HG02884 (cell line): Measurements from ENCODE around the gene SPEN.

ENCODE experiments used
- ATAC-seq: cut with Tn5 transposase; IDR thresholded peaks from one replicate; pipeline ENCODE4 v1.9.1; 2021; ENCODE audit warnings: mild to moderate bottlenecking, moderate library complexity; ENCODE audit not compliant: unreplicated experiment

The SPEN gene

GRCh38 chr1:15957221-15958095 is 110.0 kb downstream of the SPEN start:
- no peak for ATAC-seq

GRCh38 chr1:15958111-15958510 is 110.6 kb downstream of the SPEN start:
- no peak for ATAC-seq

- no peak for ATAC-seq
These were observed 111.3 kb downstream of the SPEN start for GRCh38 chr1:15958793-15959192.

DNA sequence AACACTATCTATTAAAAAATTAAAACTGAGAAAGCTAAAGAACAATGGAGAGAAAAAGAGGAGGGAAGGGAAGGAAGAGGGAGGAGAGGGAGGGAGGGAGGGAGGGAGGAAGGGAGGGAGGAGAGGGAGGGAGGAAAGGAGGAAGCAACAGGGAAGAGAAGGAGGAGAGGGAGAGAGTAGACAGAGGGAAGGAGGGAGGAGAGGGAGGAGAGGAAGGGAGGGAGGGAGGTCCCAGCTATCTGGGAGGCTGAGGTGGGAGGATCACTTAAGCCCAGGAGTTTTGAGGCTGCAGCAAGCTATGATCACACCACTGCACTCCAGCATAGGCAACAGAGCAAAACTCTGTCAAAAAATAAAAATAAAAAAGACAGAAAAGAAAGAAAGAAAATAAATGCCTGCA is 111.9 kb downstream of the SPEN start:
- ATAC-seq, result no peak

DNA sequence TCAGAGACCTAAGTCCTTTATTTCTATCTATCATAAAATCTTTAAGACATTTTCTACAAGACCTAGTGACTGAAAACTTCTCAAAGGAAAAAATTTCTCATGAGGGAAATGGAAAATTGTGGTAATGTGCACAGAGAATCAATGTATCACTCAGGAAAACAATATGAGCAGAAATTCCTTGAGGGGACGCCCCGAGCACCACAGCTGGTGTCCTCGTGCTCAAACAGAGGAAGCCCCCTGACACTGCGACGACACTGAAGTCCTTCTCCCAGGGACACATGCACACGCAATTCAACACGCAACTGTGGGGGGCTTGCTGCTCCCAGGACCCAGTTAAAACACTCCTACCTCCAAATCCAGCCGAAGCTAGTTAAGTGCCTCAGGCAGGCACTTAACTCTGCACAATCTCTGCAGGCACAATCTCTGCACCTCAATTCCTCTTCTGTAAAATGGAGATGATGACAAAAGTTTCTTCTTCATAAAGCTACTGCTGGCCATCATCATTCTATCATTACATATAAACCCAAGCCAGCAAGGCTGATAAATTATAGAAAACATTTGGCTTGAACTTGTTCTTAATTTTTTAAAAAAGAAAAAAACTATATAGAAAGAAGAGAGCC is 112.4 kb downstream of the SPEN start:
- ATAC-seq, result no peak

GRCh38 chr1:15960808-15961207 is 113.3 kb downstream of the SPEN start:
- no peak for ATAC-seq

DNA sequence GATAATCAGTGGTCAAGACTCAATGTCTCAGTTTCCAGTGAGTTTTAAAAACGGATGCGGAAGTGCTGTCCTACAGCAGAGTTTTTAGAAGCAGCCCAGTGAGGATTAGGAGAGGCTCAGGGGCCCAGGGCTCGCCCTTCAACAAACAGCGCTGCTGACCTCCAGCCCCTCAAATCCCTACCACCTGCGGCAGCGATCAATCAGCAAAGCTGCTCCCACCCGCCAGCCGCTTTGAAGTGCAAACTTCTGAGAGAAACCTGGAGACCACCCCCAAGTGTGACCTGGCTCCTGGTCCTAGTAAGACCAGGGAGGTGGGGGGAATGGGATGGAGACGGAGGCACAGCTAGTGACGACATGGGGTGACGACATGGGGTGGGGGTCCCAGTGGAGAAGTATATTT is 114.0 kb downstream of the SPEN start:
- ATAC-seq, result no peak

GRCh38 chr1:15962176-15962575 is 114.7 kb downstream of the SPEN start:
- ATAC-seq, result no peak

DNA sequence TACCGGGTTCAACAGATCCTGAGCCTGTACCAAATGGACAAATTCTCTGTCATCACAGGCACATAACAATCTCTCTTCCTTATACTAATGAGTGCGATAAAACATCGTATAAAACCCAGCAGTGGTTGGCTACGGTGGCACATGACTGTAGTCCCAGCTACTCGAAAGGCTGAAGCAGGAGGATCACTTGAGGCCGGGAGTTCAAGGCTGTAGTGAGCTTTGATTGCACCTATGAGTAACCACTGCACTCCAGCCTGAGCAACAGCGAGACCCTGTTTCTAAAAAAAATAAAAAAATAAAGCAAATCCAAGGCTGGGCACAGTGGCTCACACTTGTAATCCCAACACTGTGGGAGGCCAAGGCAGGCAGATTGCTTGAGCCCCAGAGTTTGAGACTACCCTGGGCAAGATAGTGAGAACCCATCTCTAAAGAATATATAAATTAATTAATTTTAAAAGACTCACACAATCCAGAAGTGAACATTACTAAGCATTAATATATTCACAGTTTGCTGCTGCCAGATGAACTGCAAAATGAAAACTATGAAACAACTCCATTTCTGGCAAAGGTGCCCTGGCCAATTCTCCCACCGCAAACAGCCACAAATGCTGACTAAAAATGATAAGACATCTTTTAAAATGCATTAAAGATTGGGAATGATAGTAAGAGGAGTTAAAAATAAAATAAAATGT is 115.3 kb downstream of the SPEN start:
- ATAC-seq, result no peak

GRCh38 chr1:15963363-15963967 is 116.0 kb downstream of the SPEN start:
- ATAC-seq, result no peak

- no peak for ATAC-seq
These were observed 116.6 kb downstream of the SPEN start for GRCh38 chr1:15963968-15964648.

DNA sequence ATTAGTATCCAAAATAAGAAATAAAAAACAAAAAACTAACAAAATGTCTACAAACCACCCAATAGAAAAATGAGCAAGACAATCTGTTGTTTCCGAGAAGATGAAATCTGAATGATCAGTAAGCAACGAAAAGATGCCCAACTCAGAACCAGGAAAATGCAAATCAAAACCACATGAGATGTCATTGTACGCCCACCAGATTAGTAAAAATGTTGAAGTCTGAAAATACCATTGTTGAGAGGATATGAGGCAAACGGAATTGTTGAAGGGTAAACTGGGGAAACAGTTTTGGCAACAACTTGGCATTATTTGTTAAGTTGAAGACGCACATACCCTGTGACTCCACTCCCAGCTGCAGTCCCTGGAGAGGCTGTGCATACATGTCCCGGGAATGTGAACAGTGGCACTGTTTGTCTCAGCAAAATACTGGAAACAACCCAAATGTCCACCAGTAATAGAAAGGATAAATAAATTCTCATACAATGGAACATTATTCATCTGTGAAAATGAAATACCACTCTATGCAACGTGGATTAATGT is 117.8 kb downstream of the SPEN start:
- no peak for ATAC-seq

GRCh38 chr1:15966081-15966955 is 118.8 kb downstream of the SPEN start:
- ATAC-seq, result peak; percentile 67

DNA sequence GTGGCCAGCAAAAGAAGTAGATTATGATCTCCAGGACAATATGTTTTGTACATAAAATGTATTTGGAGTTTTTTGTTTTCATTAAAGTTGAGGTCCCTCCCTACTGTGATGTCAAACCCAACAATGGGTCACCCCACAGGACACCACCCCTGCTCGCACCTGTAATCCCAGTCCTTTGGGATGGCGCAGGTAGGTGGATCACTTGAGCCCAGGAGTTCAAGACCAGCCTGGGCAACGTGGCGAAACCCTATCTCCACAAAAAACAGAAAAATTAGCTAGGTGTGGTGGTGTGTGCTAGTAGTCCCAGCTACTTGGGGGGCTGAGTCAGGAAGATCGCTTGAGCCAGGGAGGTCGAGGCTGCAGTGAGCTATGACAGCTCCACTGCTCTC is 119.4 kb downstream of the SPEN start:
- no peak for ATAC-seq

DNA sequence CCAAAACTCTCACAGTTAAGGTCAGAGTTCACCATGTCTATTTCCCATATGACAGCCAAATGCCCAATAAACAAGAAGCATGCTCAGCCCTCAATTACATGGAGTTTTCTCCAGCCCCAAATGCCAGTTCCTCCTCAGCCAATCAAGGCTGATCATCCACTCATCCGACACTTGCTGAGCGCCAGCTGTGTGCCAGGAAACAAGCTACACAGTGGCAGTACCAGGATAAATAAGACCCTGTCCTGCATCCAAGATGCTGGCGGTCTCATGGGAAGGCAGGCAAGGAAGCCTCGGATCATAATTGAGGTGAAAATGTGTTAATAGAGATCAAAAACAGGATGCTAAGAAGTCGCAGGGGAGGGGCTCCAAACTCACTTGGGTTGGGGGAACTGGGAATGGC is 120.7 kb downstream of the SPEN start:
- ATAC-seq, result no peak

- ATAC-seq, result no peak
These were observed 121.9 kb downstream of the SPEN start for GRCh38 chr1:15969321-15969880.

DNA sequence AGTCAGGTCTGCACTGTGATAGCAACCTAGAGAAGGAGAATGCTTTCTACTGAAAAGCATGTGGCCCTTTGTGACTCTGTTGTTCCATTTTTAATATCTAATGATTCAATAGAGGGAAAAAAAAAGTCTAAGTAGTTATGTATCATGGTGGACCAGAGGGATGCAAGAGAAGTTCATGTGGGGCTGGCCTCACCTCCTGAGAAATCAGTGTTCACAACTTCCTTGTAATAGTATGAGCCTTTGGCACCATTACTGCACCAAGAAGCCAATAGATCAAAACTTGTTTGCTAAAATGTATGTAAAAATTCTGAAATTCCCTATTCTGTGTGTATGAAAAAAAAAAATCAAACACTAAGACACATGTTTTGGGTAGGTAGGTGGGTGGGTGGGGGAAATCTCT is 123.4 kb downstream of the SPEN start:
- no peak for ATAC-seq

DNA sequence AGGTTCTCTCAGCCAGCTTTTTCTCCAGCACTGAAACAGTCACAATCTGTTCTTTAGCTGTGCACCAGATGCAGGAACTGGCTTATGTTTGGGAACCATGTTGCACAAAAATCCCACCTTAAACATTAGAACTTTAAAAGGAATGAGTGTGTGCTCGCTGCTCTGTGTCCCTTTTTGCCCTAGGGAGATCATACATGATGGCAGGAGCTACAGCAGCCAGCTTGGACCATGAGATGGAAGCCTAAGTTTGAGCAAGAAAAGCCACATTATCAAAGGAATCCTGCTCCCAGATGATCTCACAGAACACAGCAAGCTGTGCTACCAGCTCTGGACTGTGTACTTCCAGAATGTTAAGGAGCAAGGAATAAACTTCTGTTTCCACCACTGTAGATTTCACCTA is 124.9 kb downstream of the SPEN start:
- no peak for ATAC-seq

- ATAC-seq, result no peak
These were observed 126.3 kb downstream of the SPEN start for GRCh38 chr1:15973772-15974171.
